Measurements from ENCODE around the gene OSBPL3.
"Not testable (repeated sequence)": the region's sequence is repeated elsewhere in the genome, so short reads cannot be mapped to it uniquely, and the experiment has no call there.

OSBPL3 gene, protein sequence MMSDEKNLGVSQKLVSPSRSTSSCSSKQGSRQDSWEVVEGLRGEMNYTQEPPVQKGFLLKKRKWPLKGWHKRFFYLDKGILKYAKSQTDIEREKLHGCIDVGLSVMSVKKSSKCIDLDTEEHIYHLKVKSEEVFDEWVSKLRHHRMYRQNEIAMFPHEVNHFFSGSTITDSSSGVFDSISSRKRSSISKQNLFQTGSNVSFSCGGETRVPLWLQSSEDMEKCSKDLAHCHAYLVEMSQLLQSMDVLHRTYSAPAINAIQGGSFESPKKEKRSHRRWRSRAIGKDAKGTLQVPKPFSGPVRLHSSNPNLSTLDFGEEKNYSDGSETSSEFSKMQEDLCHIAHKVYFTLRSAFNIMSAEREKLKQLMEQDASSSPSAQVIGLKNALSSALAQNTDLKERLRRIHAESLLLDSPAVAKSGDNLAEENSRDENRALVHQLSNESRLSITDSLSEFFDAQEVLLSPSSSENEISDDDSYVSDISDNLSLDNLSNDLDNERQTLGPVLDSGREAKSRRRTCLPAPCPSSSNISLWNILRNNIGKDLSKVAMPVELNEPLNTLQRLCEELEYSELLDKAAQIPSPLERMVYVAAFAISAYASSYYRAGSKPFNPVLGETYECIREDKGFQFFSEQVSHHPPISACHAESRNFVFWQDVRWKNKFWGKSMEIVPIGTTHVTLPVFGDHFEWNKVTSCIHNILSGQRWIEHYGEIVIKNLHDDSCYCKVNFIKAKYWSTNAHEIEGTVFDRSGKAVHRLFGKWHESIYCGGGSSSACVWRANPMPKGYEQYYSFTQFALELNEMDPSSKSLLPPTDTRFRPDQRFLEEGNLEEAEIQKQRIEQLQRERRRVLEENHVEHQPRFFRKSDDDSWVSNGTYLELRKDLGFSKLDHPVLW

GRCh38 chr7:24979863-24980533, at the start of gene OSBPL3:
TSS of gene OSBPL3 (minus strand) at chr7:24980178. CDS start at chr7:24892472, 87,706 bp downstream.
- DNase-seq = peak; percentile 91

DNA sequence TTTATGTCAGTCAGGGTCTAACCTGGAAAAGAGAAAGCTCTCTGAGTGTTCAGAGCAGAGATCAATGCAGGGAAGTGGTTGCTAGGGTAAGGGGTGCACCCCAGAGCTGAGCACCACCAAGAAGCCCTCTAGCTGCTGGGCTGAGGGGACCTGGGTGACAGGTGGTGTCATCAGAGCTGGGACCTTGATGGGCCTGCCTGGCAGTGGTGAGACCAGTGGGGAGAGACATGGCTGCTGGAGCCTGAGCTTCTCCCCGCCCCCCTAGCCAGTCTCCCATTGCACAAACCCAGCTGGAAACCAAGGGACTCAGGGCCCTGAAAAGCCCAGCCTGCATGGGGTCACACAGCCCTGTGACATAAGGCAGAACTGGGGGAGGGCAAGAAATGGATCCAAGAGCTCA, 49.1 kb upstream of the OSBPL3 start:
- DNase-seq = no peak

GRCh38 chr7:25028370-25029021, 48.5 kb upstream of the OSBPL3 start:
- peak; percentile 95 for DNase-seq

DNA sequence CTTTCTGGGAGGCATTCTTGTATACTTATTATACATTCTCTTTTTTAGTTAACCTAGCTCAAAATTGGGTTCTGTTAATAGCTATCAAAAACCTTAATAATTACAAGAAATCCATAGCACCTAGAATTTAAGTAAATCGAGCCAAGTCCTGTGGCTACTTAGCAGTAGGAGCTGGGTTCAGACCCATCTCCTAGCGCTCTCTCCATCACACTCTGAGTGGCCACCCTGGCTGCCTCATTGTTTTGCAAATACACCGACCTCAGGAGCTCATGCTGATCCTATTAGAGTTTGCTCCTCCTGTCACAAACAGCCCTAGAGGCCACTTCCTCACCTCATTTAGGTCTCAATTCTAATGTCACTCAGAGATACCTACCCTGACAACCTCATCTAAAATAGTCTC, 46.2 kb upstream of the OSBPL3 start:
- no peak for DNase-seq

- DNase-seq = no peak
Measured at GRCh38 chr7:25025218-25025671, 45.3 kb upstream of the OSBPL3 start.

DNA sequence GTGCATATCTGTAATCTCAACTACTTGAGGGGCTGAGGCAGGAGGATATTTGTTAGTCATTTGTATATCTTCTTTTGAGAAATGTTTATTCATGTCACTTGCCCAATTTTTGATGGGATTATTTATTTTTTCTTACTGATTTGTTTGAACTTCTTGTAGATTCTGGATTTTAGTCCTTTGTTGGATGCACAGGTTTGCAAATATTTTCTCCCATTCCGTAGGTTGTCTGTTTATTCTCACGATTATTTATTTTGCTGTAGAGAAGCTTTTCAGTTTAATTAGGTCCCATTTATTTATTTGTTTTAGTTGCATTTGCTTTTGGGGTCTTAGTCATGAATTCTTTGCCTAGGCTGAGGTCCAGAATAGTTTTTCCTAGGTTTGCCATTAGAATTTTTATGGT, 44.1 kb upstream of the OSBPL3 start:
- DNase-seq = no peak

GRCh38 chr7:25017671-25018070, 37.7 kb upstream of the OSBPL3 start:
- DNase-seq = not testable (repeated sequence)

GRCh38 chr7:25014756-25015155, 34.8 kb upstream of the OSBPL3 start:
- no peak for DNase-seq

DNA sequence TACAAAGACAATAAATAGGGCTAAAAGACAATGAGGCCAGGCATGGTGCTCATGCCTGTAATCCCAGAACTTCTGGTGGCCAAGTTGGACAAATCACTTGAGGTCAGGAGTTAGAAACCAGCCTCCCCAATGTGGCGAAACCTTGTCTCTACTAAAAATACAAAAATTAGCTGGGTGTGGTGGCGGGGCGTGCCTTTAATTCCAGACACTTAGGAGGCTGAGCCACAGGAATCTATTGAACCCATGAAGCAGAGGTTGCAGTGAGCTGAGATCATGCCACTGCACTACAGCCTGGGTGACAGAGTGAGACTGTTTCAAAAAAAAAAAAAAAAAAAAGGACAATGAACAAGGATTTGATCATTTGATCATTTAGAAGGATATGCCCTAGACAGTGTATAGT, 32.7 kb upstream of the OSBPL3 start:
- DNase-seq = not testable (repeated sequence)

GRCh38 chr7:25012254-25012653, 32.3 kb upstream of the OSBPL3 start:
- DNase-seq = no peak

- no peak for DNase-seq
Measured at GRCh38 chr7:25009257-25009656, 29.3 kb upstream of the OSBPL3 start.

DNA sequence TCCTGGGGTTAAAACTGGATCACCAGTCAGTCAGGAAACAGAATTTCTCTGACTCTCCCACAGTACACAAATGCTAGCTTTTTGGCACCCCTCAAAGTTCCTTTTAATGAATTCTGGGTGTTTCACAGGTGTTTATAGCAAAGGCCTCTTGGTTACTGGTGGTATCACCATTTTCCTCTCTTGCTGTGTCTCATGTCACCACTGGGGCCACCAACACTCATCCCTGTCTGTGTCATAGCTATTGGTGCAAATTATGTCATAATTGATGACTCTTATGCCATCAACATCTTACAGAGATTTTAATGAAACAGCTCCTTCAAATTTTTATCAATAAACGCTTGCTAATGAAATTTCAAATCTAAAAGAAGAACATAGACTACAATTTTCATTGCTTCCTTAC, 27.7 kb upstream of the OSBPL3 start:
- DNase-seq = no peak

GRCh38 chr7:25006276-25006675, 26.3 kb upstream of the OSBPL3 start:
- no peak for DNase-seq

DNA sequence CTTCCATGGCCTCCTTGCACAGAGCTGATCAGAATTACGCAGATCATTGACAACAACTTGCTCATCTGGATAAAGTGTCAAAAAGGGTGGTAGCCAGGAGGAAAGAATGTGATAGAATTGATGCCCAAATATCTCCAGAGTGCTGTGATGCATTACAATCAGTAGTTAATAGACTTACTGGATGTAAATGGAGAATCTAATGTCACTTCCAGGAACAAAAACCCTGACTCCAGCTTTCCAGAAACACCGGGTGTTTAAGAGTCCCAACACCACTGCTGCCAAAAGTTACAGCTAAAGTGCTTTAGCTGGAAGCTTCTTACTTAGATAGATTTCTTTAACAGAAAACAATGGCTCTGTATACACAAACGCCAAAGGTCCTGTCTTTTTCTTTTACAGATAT, 25.7 kb upstream of the OSBPL3 start:
- no peak for DNase-seq

- no peak for DNase-seq
Measured at GRCh38 chr7:25002786-25003185, 22.8 kb upstream of the OSBPL3 start.

GRCh38 chr7:24995466-24995865, 15.5 kb upstream of the OSBPL3 start:
- no peak for DNase-seq

- no peak for DNase-seq
Measured at GRCh38 chr7:24992314-24992713, 12.3 kb upstream of the OSBPL3 start.

DNA sequence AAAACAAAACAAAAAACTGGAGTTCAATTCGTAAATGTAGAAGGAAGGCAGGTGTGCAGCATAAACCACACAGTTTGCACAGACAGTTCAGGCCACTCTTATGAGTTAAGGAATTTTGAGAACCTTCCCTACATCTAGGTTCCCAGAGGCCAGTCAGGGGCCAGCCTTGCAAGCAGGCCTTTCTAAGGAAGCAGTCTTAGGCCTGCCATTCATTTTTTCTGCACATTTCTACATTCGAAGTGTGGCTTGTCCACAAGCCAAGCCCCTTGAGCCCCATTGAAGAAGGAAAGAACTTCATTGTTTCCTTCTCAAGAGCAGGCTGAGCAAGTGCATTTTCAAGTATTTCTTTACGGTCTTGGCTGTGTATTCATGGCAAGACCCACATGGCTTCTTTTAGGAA, 11.4 kb upstream of the OSBPL3 start:
- no peak for DNase-seq

GRCh38 chr7:24987331-24987842, 7.4 kb upstream of the OSBPL3 start:
- no peak for DNase-seq

DNA sequence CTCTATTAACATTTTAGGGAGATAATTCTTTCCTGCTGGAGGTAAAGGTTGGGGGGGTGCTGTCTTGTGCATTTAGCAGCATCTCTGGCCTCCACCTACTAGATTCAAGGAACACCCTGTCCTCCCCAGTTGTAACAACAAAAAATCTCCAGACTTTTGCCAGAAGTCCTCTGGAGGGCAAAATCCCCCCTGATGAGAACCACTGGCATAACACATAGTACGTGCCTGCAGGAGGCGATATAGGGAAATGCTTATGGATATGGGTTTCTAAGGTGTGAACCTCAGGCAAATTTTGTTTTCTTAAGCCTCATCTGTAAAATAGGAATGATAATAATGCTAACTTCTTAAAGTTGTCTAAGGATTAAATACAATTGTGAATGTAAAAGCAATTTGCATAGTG, 2.9 kb upstream of the OSBPL3 start:
- DNase-seq = no peak

GRCh38 chr7:24981171-24981951, 1.4 kb upstream of the OSBPL3 start:
- peak; percentile 49 for DNase-seq

Data from NCI-H748 treated with DMSO at 0.1 percent for 48 hours (cell line).